LHCN-M2 (cell line): ENCODE data around the gene ZNF169. TPM values are rescaled to one million over a fixed set of nuclear protein-coding genes. Genes with fewer than 3 reads are reported as not detected.
"Not testable (repeated sequence)": the region's sequence is repeated elsewhere in the genome, so short reads cannot be mapped to it uniquely, and the experiment has no call there.

ENCODE experiments used
- DNase-seq: peaks from one replicate; pipeline ENCODE4 v3.0.0-alpha.2; 2012; ENCODE audit warnings: low read depth
- total RNA-seq: library from RNA; depleted of rRNA; stranded (reverse); fragments of >200 nt; gene quantifications from 2 replicates; pipeline ENCODE4 v1.2.3, GENCODE V29; 2014; rRNA removed

Gene ZNF169
- total RNA-seq, 1 experiment from 2014 or later: 3.7 TPM

GRCh38 chr9:94341703-94342102 lies 82.6 kb downstream of the ZNF169 start:
- not testable (repeated sequence) for DNase-seq

DNA sequence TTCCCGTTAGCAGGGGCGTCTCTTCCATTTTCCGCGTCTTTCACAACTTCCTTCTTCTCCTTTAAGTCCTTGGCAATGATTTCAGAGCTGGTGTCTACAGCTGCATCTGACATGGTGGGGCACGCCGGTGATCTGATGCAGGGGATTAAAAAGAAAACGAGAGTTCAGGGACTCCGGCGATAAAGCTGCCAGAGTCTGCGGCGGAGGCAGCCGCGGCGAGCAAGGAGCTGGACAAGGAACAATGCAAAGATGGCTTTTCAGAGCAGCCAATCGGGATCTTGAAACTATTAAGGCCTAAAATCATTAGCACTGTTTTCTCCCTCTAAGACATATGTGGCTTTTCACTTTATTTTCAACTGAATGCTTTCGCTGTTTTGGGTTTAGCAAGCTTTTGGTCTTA lies 88.4 kb downstream of the ZNF169 start:
- not testable (repeated sequence) for DNase-seq

DNA sequence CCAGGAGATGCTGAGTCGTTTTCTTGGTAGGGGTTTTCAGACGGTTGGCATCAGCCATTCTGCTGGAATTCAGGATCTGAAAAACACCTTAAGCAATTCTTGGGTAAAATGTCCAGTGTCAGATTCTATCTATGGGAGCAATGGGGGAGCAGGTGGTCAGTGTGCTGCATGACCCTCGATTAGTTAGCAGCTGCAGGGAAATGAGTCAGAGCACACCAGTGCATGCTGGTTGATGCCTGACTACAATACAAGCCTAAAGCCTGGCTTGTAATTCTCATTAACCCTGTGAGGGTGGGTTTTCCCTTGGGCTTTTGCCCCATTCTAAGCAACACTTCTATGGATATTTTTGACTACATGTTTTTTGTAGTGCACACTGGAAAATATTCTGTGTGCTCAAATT lies 89.7 kb downstream of the ZNF169 start:
- DNase-seq: not testable (repeated sequence)

Other genes starting within 250 kb of the ZNF169 start
- 11.5 and 13.6 TPM in 2 replicates for gene PTPDC1, start 174.8 kb upstream of the ZNF169 start, total RNA-seq
- gene NUTM2F, start 69.3 kb downstream of the ZNF169 start, total RNA-seq: not detected in 2 replicates